DMS153 treated with DMSO at 0.1 percent for 48 hours (cell line): ENCODE results near the gene CCDC110.
"Not testable (repeated sequence)": the region's sequence is repeated elsewhere in the genome, so short reads cannot be mapped to it uniquely, and the experiment has no call there.

Source experiments
- DNase-seq: peaks from one replicate; lab custom pipeline; 2025; ENCODE audit not compliant: unreplicated experiment; lab: John Stamatoyannopoulos, UW

CCDC110 gene

DNA sequence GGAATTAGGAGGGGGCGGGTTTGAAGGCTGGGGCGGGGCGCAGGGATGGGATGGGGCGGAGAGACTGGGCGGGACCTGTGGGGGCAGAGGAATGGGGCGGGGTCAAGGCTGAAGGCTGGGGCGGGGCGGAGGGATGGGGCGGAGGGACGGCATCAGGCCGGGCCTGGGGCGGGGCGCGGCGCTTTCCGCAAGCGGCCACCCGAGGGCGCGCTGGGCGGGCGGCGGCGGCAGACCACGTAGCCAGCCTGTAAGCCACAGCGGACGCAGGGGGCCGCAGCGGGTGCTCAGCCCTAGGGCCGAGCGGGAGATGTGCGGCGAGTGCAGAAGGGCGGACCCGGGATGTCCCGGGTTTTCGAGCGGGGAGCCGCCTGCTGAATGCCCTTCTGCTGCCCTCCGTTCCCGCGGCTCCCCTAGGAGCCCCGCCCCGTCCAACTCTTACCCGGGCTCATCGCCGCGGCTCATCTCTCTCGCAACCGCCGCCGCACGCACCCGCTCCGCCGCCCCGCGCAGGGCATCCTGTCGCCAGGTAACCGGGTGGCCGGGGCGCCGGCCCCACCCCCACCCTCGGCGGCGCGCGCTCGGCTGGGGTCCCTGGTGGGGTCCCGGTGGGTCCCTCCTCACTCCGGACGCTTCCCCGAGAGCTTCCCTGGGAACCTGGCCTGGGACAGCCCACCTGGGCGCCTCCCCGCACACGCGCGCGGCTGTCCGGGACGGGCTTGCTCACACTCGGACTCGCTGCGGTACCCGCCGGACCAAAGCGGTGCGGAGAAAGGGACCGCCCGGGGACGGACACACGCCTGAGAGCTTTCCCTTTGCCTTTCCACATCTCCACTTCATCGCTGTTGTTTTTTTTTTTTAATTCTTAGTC is at the start of gene CCDC110:
Gene CCDC110 (minus strand): TSS at position 499 of the 868 bp plus-strand sequence. CDS start 50 bp downstream, at position 449.
- peak; percentile 86 for DNase-seq

DNA sequence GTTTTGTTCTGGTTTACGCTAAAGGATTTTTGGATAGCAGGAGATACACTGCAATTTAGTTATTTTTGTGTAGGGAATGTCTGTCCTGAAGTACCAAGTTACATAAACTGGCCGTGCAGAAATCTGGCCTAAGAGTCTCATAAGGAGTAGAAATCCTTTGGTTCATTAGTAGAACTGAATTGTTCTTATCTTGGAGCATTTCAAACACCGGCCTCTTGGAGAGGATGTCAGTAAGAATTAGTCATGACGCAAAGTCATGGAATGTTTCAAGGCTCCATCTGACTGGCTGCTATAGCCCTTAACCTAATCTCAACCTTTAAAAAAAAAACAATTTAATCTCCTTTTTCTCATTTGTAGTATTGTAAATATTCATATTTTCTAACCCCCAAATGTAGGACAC is 48.6 kb upstream of the CCDC110 start:
- no peak for DNase-seq

GRCh38 chr4:185518494-185518893 is 47.0 kb upstream of the CCDC110 start:
- no peak for DNase-seq

DNA sequence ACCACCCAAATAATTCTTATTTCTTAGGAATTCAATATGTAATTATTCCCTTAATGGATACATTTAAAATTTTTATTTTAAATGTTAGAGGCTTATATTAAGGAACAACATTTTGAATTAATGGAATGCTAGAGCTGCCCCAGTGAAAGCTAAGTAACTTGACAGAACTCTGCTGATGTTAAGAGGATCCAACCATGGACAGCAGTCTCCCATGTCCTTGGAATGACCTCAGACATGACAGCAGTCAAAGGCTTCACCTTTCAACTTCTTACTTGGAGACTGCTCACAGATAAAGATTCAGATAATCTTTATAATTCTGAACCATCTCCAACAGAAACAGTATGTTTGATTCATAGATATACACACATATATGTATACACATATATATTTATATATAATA is 46.5 kb upstream of the CCDC110 start:
- DNase-seq, result no peak

GRCh38 chr4:185515248-185515647 is 43.7 kb upstream of the CCDC110 start:
- DNase-seq, result no peak

DNA sequence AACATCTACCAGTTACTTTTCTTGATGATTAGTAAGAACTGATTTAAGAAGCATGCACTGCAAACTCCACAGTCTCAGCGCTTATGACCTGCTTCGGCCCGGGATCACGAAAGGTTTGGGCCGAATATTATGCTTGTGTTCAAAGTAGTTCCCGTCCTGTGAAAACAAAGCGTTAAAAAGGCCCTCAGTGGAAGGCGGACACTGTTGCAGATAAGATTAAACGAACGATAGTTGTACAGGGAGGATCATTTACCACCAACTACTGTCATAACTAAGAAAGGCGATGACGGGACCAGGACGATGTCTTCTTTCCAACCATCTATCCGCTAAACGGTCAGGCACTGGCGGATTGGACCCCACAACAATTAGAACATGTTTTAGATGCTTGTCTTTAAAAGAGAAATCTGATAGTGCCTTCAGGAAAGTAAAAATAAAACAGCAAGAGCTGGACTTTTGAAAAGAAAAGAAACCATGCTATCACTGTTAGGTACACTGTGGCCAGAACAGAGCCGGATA is 42.7 kb upstream of the CCDC110 start:
- no peak for DNase-seq

DNA sequence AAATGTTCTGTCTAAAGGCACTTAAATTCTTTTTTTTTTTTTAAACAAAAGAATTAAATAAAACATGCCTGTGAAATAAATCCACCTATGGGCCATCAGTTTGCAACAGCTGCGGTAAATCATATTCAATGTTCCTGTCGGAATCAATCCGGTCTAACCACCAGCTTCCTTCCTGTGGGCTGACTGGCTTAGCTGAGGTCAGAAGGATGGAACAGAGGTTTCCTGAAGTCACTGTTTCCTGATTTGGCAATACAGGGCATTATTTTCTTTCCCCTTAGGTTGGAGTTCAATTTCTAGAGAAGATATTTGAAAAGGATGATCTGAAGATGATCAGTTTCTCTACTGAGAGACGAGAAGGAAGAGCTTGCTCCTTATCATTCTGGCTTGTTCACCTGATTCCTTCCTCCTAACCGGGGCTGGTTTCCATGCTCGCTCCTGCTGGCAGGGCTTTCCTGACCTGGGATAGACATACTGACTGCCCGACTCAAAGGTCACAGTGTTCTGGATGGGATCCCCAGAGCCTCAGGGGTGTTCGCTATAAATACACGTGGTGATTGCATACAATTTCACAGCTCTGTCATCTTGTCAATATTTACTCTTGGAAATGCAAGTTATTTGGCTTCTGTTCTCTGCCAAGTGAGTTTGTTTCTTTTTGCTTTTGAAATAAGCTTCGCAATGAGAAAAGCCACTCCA is 42.1 kb upstream of the CCDC110 start:
- no peak for DNase-seq

DNA sequence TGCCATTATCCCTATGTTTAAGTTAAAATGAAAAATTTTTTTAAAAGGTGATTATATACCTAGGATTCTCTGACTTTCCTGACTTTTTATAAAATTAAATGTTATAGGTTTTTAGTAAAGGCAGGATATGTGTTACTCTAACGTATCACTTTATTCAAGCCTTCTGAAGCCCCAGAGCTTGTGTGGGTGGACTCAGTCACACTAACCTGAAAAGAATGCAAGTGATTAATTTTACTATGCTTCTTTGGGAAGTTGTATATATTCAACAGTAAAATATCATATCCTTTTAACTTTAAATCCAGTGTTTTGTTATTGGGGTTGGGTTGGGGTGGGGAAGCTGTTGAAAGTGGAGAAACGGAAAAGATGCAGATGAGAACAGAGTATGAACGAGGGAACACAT is 41.0 kb upstream of the CCDC110 start:
- DNase-seq, result no peak

DNA sequence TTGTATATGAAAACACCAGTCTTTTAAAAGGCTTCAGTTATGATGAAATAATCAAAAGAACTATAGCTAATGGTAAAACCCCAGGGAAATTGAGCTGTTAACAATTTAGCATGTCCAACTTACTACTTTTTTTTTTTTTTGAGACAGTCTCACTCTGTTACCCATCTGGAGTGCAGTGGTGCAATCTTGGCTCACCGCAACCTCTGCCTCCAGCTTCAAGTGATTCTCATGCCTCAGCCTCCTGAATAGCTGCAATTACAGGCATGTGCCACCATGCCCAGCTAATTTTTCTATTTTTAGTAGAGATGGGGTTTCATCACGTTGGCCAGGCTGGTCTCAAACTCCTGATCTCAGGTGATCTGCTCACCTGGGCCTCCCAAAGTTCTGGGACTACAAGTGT is 39.7 kb upstream of the CCDC110 start:
- DNase-seq, result not testable (repeated sequence)

DNA sequence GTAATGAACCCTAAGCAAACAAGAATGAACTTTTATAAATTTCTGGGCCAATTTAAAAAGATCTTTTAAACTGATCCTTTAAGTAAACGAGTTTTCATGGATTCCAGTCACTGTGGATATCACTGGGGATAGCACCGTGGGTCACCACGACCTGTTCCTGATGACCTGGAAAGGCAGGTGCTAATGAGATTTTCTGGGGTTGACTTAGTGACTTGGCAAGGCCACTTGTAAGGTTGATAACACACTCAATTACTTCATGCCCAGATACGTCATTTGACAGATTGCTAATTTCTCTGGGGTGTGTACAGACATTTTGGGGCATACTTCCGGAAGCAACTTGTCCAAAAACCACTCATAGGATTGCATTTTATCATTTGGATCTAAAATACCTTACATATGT is 39.3 kb upstream of the CCDC110 start:
- no peak for DNase-seq

DNA sequence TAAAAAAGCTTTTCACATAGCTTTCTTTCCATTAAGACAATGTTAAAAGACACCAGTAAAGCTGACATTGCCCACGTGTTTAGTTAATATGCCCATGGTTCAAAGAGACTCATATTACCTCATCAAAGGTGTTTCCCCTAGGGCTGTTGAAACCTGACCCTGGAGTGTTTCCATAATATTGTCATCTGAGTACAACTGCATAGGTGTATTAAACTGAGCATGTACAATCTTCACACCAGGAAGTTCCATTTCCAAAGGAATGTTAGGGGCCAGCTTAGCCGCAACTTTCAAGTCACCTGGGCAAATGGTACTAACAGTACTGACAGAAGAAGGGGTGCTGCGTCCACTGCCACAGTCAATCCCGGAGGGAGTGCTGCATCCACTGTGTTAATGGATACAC is 36.6 kb upstream of the CCDC110 start:
- DNase-seq, result peak; percentile 67

DNA sequence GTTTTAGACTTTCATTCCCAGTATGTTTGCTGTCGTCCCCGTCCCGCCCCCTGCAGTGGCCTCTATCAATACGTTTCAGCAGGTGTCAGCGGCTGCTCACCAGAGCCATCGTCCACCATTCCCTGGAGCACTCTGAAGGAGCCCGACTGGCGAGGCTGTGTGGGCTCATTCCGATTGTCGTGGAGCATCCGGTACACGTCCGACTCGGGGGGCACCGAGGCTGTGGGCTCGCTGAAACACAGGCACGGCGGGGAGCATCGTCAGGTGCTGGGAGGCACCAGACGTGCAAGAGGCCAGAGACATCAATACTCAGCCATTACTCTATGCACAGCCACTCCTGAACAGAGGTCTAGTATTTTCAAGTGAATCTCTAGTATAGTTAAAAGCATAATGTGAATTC is 34.9 kb upstream of the CCDC110 start:
- DNase-seq, result no peak

DNA sequence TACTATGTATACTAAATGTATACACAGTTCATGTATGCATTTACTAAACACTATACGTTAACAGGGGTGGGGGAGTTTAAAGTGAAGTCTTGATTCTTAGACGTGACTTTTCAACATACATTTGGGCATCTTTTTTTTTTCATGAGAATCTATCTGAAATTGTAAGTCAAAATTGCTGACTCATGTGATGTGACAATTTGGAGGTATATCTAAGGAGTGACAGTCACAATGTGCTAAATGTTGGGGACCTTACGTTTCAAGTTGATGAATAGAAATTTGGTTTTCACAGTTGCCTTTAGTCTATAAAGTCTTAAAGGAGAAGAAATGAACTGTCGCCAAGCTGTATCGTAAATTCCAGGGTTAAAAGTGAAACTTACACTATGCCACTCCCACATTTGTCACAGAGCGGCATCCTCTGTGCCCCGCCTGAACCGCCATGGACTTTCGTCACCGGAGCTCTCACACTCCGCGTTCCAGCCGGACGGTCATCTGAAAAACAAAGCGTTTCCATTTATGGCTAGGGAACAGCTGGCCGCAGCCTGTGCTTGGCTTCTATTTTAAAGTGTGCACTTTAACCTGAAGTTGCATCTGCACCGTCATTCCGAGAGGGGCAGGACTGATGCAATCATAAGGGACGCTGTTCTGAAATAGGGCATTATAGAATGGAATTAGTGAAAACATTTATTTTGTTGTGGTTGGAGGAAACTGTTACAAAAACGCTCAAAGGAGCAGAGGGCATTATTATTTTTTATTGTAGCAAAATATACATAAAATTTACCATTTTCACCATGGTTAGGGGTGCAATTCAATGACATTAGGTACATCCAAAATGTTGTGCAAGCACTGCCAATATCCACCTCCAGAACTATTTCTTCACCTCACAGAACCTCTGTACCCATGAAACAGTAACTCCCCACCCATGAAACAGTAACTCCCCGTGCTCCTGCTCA is 32.8 kb upstream of the CCDC110 start:
- DNase-seq, result no peak

DNA sequence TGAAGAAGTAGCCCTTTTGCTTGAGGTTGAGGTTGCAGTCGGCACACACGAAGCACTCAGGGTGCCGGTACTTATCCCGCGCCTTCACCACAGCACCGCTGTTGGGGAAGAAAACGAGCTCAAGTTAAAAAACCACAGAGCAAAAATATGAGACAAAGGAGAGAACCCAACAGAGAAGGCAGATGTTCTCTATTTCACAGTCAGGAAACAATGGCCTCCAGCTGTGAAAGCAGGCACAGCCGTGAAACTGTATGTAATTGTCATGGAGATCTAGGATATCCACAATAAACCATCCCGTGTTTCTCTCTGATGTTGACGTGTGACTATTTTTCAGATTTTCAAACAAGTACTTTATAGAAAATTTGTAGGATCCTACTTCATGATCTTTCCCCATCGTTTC is 30.9 kb upstream of the CCDC110 start:
- no peak for DNase-seq

GRCh38 chr4:185500576-185500975 is 29.0 kb upstream of the CCDC110 start:
- DNase-seq, result no peak

GRCh38 chr4:185500035-185500434 is 28.5 kb upstream of the CCDC110 start:
- no peak for DNase-seq

GRCh38 chr4:185488650-185489049 is 17.1 kb upstream of the CCDC110 start:
- no peak for DNase-seq

- DNase-seq, result no peak
These were observed 9.9 kb upstream of the CCDC110 start for GRCh38 chr4:185481401-185481800.

DNA sequence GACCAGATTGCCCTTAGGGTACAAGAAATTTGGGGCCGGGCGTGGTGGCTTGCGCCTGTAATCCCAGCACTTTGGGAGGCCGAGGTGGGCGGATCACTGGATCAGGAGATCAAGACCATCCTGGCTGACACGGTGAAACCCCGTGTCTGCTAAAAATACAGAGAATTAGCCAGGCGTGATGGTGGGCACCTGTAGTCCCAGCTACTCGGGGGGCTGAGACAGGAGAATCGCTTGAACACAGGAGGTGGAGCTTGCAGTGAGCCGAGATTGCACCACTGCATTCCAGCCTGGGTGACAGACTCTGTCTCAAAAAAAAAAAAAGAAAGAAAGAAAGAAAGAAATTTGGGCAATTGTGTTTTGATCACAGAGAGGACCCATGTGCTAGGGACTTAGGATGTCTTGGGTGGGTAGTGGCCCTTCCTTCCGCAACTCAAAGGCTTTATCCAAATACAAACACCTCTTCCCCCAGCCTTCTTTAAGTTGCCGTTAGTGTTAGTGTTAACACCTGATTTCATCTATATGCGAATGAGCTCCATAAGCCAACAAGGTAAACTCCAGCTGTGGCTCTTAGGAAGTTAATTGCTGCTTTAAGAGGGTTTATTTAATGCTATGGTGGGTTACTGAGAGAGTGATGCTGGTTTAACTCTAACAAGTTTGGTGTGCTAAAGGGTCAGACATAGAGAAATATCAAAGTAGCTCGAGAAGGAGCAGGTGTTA is 8.6 kb upstream of the CCDC110 start:
- DNase-seq, result no peak

DNA sequence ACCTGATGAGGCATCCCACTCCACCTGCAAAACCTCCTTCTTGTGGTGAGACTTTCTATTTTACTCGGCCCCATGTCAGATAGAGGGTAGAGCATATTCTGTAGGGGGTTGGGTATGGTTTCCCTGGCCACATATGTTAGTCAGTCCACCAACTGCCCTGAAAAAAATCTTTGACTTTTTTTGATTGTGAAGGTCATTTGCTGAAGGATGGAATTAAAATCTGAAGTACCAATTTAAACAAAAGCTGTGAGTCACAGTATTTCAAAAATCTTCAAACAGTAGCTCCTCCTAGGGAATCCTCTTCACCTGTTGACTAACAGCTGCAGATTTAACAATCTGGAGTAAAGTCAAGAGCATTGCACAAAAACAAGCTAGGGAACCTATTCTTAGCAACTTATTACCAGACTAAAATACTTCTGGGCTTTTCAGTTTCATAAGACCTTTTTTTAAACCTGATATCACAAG is 8.0 kb upstream of the CCDC110 start:
- no peak for DNase-seq
